Calu3 (cell line): ENCODE measurements around the gene USP5. TPM values are rescaled to one million over a fixed set of nuclear protein-coding genes. Genes with fewer than 3 reads are reported as not detected.

ENCODE experiments used
- BruUV-seq: library from RNA; stranded (reverse); fragments of 400-500 nt; replicated peaks from 2 replicates; lab custom pipeline; 2021; lab: Mats Ljungman, UMichigan
- CTCF ChIA-PET: fragments of 300-600 bp; sonication (Branson Sonifier 250); formaldehyde crosslinking; loops from one replicate; lab custom pipeline; 2022; ENCODE audit warnings: antibody characterized with exemption; lab: Charles Lee
- DNase-seq: peaks from one replicate; pipeline ENCODE4 v3.0.0; 2022
- H3K27ac Mint-ChIP-seq: one replicate; pipeline ENCODE4 v1.8.0; 2022; ENCODE audit warnings: mixed read lengths; ENCODE audit not compliant: unreplicated experiment
- H3K27me3 Mint-ChIP-seq: one replicate; pipeline ENCODE4 v1.8.0; 2022; ENCODE audit warnings: mixed read lengths; ENCODE audit not compliant: unreplicated experiment
- H3K36me3 Mint-ChIP-seq: one replicate; pipeline ENCODE4 v1.8.0; 2022; ENCODE audit warnings: mild to moderate bottlenecking, moderate library complexity, mixed read lengths; ENCODE audit not compliant: insufficient read depth, unreplicated experiment
- H3K4me1 Mint-ChIP-seq: one replicate; pipeline ENCODE4 v1.8.0; 2022; ENCODE audit warnings: mild to moderate bottlenecking, low read depth, mixed read lengths; ENCODE audit not compliant: unreplicated experiment
- H3K4me3 Mint-ChIP-seq: one replicate; pipeline ENCODE4 v1.8.0; 2022; ENCODE audit warnings: mild to moderate bottlenecking, low read depth, moderate library complexity, mixed read lengths; ENCODE audit not compliant: unreplicated experiment
- H3K9me3 Mint-ChIP-seq: one replicate; pipeline ENCODE4 v1.8.0; 2022; ENCODE audit warnings: low read depth, mixed read lengths; ENCODE audit not compliant: unreplicated experiment
- intact Hi-C: fragments of 100-400 bp; cut with micrococcal nuclease; formaldehyde crosslinking; loops from one replicate; pipeline ENCODE4 v1.10.0; 2022; ENCODE audit not compliant: unreplicated experiment
- total RNA-seq: library from RNA; stranded (reverse); gene quantifications from 2 replicates; pipeline ENCODE4 v1.2.3, GENCODE V29; 2022
- TF ChIP-seq, protein P1 (sequence below): fragments of 200-600 bp; IDR thresholded peaks from one replicate; pipeline ENCODE4 v1.8.0; 2022; ENCODE audit warnings: antibody characterized with exemption; ENCODE audit not compliant: unreplicated experiment

Gene USP5
- total RNA-seq, 1 experiment from 2014 or later = 128 TPM

DNA sequence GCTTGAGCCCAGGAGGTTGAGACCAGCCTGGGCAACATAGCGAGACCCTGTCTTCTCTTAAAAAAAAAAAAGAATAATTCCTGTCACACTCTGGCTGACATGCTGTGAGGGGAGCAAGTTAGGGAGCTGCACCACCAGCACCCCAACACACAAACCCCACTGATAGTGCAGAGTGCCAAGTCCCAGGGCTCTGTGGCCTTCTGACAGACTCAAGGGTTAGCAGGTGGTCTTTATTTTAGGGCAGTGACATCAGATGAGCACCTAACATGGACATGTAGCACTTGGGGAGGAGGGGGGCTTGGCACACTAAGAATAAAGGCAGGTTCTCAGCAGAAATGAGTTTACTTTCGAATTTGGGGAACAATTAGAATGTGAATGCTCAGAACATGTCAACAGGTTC, 6.8 kb downstream of the USP5 start:
- intact Hi-C loops = no loop called here
- no TSS peak for BruUV-seq
- H3K27me3 Mint-ChIP-seq = no peaks in the 10 kb centered on the region
- no peaks in the 10 kb centered on the region for H3K9me3 Mint-ChIP-seq
- peaks cover 7% of the 10 kb centered on the region for H3K4me1 Mint-ChIP-seq
- TF ChIP-seq, protein P1, sequence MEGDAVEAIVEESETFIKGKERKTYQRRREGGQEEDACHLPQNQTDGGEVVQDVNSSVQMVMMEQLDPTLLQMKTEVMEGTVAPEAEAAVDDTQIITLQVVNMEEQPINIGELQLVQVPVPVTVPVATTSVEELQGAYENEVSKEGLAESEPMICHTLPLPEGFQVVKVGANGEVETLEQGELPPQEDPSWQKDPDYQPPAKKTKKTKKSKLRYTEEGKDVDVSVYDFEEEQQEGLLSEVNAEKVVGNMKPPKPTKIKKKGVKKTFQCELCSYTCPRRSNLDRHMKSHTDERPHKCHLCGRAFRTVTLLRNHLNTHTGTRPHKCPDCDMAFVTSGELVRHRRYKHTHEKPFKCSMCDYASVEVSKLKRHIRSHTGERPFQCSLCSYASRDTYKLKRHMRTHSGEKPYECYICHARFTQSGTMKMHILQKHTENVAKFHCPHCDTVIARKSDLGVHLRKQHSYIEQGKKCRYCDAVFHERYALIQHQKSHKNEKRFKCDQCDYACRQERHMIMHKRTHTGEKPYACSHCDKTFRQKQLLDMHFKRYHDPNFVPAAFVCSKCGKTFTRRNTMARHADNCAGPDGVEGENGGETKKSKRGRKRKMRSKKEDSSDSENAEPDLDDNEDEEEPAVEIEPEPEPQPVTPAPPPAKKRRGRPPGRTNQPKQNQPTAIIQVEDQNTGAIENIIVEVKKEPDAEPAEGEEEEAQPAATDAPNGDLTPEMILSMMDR = no peak
- no peak overlapping the region for H3K4me3 Mint-ChIP-seq
- H3K27ac Mint-ChIP-seq = no peak overlapping the region
- DNase-seq = no peak
- CTCF ChIA-PET = interaction anchor here (0.6 kb wide), 1 partner anchor 71 kb away, joined by 3 read pairs; no protein-coding TSS in a partner anchor
- H3K36me3 Mint-ChIP-seq = peaks cover 24% of the 10 kb centered on the region

DNA sequence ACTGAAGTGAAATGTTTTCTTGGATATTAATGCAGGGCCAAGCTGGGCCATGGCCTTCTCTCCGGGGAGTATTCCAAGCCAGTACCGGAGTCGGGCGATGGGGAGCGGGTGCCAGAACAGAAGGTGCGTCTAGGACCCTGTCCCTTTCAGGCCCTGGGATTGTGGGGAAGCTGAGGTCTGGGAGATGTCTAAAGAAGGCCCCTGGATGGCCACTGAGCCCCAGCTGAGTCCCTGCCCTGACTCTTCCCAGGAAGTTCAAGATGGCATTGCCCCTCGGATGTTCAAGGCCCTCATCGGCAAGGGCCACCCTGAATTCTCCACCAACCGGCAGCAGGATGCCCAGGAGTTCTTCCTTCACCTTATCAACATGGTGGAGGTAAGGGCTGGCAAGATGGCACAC, 8.2 kb downstream of the USP5 start:
- BruUV-seq = no TSS peak
- Mint-ChIP-seq H3K4me3 (no peak overlapping the region), H3K27me3 (no peaks in the 10 kb centered on the region), H3K4me1 (no peaks in the 10 kb centered on the region), H3K9me3 (no peaks in the 10 kb centered on the region), H3K36me3 (peaks cover 18% of the 10 kb centered on the region), H3K27ac (no peak overlapping the region)
- DNase-seq = no peak
- intact Hi-C loops = no loop called here
- CTCF ChIA-PET = no interaction called here
- TF ChIP-seq, protein P1 = no peak

DNA sequence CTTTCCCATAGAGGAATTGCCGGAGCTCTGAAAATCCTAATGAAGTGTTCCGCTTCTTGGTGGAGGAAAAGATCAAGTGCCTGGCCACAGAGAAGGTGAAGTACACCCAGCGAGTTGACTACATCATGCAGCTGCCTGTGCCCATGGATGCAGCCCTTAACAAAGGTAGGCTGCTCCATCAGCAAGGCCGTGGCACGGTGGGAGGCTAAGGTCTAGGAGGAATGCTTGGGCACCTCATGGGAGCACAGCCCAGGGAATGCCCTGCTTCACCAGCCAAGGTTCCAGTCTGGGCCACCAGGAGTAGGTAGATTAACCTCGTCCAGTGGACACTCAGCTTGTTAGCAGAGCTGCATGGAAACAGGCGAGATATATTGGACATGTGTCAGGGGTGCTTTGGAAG, 9.0 kb downstream of the USP5 start:
- H3K36me3 Mint-ChIP-seq = peaks cover 24% of the 10 kb centered on the region
- no peaks in the 10 kb centered on the region for H3K9me3 Mint-ChIP-seq
- no TSS peak for BruUV-seq
- TF ChIP-seq, protein P1 = no peak
- intact Hi-C loops = no loop called here
- no peak overlapping the region for H3K4me3 Mint-ChIP-seq
- H3K4me1 Mint-ChIP-seq = no peaks in the 10 kb centered on the region
- no peak overlapping the region for H3K27ac Mint-ChIP-seq
- no peak for DNase-seq
- H3K27me3 Mint-ChIP-seq = no peaks in the 10 kb centered on the region
- CTCF ChIA-PET = no interaction called here

- Mint-ChIP-seq H3K27me3 (no peaks in the 10 kb centered on the region), H3K36me3 (peaks cover 29% of the 10 kb centered on the region), H3K4me1 (no peaks in the 10 kb centered on the region), H3K9me3 (no peaks in the 10 kb centered on the region), H3K4me3 (no peak overlapping the region), H3K27ac (no peak overlapping the region)
- intact Hi-C loops = no loop called here
- CTCF ChIA-PET = no interaction called here
- DNase-seq = no peak
- TF ChIP-seq, protein P1 = no peak
- BruUV-seq = no TSS peak
Observed at GRCh38 chr12:6861391-6861790, 9.4 kb downstream of the USP5 start.
